Measurements from ENCODE around the gene OR11H1. TPM values are rescaled to one million over a fixed set of nuclear protein-coding genes. Genes with fewer than 3 reads are reported as not detected.
"Not testable (repeated sequence)": the region's sequence is repeated elsewhere in the genome, so short reads cannot be mapped to it uniquely, and the experiment has no call there.

OR11H1 gene
- polyA plus RNA-seq (2011; rRNA removed) (not detected in 2 replicates), polyA minus RNA-seq (2011; rRNA and poly(A)+ RNA removed) (not detected in 2 replicates)

DNA sequence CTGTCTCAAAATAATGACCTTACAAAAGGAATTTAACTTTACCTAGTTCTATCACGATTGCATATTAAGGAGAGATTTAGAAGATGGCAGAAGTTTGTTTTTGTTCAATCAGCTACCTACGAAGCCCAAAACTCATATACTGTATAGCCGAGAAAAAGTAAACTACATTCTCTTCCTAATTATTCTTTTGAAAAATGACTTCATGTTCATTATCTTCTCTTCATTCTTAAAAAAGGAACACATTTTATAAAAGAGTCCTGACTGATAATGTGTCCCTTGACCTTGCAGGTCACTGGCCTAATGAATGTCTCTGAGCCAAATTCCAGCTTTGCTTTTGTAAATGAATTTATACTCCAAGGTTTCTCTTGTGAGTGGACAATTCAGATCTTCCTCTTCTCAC, at the start of gene OR11H1:
TSS of gene OR11H1 (plus strand) at position 301 of the 400 bp plus-strand sequence. CDS start at position 301, 0 bp downstream.
- POLR2A ChIA-PET; H3K4me3 ChIP-seq (ENCODE audit: low read depth, low read length); H3K36me3 ChIP-seq (ENCODE audit: control insufficient read depth, insufficient read depth, low read length); DNase-seq (ENCODE audit: low read depth); H3K27me3 ChIP-seq (ENCODE audit: control insufficient read depth, insufficient read depth, low read length); CTCF ChIA-PET: not testable (repeated sequence)

- POLR2A ChIA-PET; DNase-seq (ENCODE audit: low read depth); CTCF ChIA-PET: not testable (repeated sequence)
Observed at GRCh38 chr22:15509967-15510366, 18.0 kb upstream of the OR11H1 start.

GRCh38 chr22:15515896-15516295, 12.1 kb upstream of the OR11H1 start:
- DNase-seq (ENCODE audit: low read depth); H3K27me3 ChIP-seq (ENCODE audit: control insufficient read depth, insufficient read depth, low read length); H3K36me3 ChIP-seq (ENCODE audit: control insufficient read depth, insufficient read depth, low read length); H3K4me3 ChIP-seq (ENCODE audit: low read depth, low read length); CTCF ChIA-PET; POLR2A ChIA-PET: not testable (repeated sequence)

More at GRCh38 chr22:15509967-15510366, 18.0 kb upstream of the OR11H1 start:
- H3K27me3 ChIP-seq (ENCODE audit: control insufficient read depth, insufficient read depth, low read length); H3K36me3 ChIP-seq (ENCODE audit: control insufficient read depth, insufficient read depth, low read length); H3K4me3 ChIP-seq (ENCODE audit: low read depth, low read length): not testable (repeated sequence)

DNA sequence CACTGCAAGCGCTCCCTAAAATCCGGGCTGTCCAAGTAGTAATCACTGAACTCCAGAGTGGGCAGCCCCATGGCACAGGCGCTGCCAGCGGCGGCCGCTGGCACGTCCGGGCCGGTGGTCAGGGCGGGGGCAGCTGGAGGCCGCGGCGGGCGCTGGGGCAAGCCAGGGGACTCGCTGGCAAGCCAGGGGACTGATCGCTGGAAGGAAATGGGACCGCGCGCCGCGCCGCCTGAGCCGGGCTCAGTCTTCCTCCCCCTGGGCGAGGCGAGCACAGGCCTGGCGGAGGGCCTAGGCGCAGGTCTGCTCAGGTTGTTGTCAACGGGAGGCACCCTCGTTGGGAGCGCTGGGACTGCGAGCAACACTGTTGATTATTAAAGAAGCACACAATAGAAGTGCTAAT, 25.8 kb downstream of the OR11H1 start:
- H3K27me3 ChIP-seq (ENCODE audit: control insufficient read depth, insufficient read depth, low read length); CTCF ChIA-PET; H3K36me3 ChIP-seq (ENCODE audit: control insufficient read depth, insufficient read depth, low read length); POLR2A ChIA-PET; H3K4me3 ChIP-seq (ENCODE audit: low read depth, low read length); DNase-seq (ENCODE audit: low read depth): not testable (repeated sequence)

GRCh38 chr22:15563461-15563860, 35.5 kb downstream of the OR11H1 start:
- DNase-seq (ENCODE audit: low read depth); POLR2A ChIA-PET; H3K36me3 ChIP-seq (ENCODE audit: control insufficient read depth, insufficient read depth, low read length); H3K27me3 ChIP-seq (ENCODE audit: control insufficient read depth, insufficient read depth, low read length); CTCF ChIA-PET; H3K4me3 ChIP-seq (ENCODE audit: low read depth, low read length): not testable (repeated sequence)

DNA sequence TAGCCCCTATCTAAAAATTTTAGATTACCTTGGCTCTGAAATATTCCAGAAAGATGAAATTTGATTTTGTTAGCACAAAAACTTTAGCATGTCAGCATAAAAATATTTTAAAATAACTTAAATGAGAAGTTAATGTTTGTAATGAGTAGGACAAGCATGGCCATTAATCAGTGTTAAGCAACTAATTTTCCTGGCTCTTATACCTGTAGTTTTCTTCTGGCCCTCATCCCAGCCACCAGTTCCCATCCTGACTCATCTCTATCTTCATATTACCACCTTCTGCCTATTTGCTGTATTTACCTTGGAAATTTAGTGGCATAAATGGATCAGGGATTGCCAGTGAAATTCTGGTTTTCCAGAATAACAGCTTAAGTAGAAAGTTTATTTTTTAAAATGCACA, 37.1 kb downstream of the OR11H1 start:
- POLR2A ChIA-PET; H3K36me3 ChIP-seq (ENCODE audit: control insufficient read depth, insufficient read depth, low read length); H3K4me3 ChIP-seq (ENCODE audit: low read depth, low read length); DNase-seq (ENCODE audit: low read depth); H3K27me3 ChIP-seq (ENCODE audit: control insufficient read depth, insufficient read depth, low read length); CTCF ChIA-PET: not testable (repeated sequence)

Other genes with a start within 250 kb of the OR11H1 start
- not detected in 2 replicates for gene POTEH, start 161.8 kb downstream of the OR11H1 start, polyA plus RNA-seq (2011; rRNA removed)

Measured in BJ (cell line).